ENCODE results near the gene DLAT. TPM values are rescaled to one million over a fixed set of nuclear protein-coding genes. Genes with fewer than 3 reads are reported as not detected.

Gene DLAT
- total RNA-seq, 4 donors from 2014 or later, result 33.9 to 52.0 (median 39.0) TPM

GRCh38 chr11:112049777-112050176 lies 24.6 kb downstream of the DLAT start:
- Histone ChIP-seq H3K4me1 (no peaks in the 10 kb centered on the region), H3K27ac (no peak overlapping the region), H3K9me3 (no peaks in the 10 kb centered on the region), H3K27me3 (no peaks in the 10 kb centered on the region), H3K4me3 (replicated peaks in 1 of 3) (no peak overlapping the region), H3K36me3 (peaks cover 44 to 45% of the 10 kb centered on the region in 2 donors)
- TF ChIP-seq POLR2A (IDR thresholded peaks at IDR 0.05) (no peak), CTCF (IDR thresholded peaks at IDR 0.05) (no peak)
- intact Hi-C loops (cut with DNase I), result no loop called here
- no peak for DNase-seq
- 50% methylated on average over 2 of the region's 2 CpGs for WGBS, 2 donors

GRCh38 chr11:112050721-112051120 lies 25.5 kb downstream of the DLAT start:
- Histone ChIP-seq H3K27me3 (no peaks in the 10 kb centered on the region), H3K36me3 (peaks cover 34 to 36% of the 10 kb centered on the region in 2 donors)
- no peak for TF ChIP-seq POLR2A (IDR thresholded peaks at IDR 0.05)
- TF ChIP-seq CTCF (IDR thresholded peaks at IDR 0.05), result no peak

GRCh38 chr11:112051768-112052167 lies 26.6 kb downstream of the DLAT start:
- no peak for TF ChIP-seq CTCF (IDR thresholded peaks at IDR 0.05)
- no peak for TF ChIP-seq POLR2A (IDR thresholded peaks at IDR 0.05)

More at GRCh38 chr11:112050721-112051120, 25.5 kb downstream of the DLAT start:
- H3K27ac ChIP-seq, result no peak overlapping the region
- H3K4me1 ChIP-seq, result no peaks in the 10 kb centered on the region
- DNase-seq, result no peak
- intact Hi-C loops (cut with DNase I), result no loop called here
- H3K9me3 ChIP-seq, result no peaks in the 10 kb centered on the region
- no peak overlapping the region for H3K4me3 ChIP-seq (replicated peaks in 1 of 3)
- WGBS, 2 donors, result 89 to 92% methylated on average over 3 of the region's 3 CpGs

GRCh38 chr11:112057170-112057569 lies 32.0 kb downstream of the DLAT start:
- Histone ChIP-seq H3K36me3 (peaks cover 42 to 48% of the 10 kb centered on the region in 2 donors), H3K27me3 (no peaks in the 10 kb centered on the region), H3K27ac (no peak overlapping the region), H3K4me3 (replicated peaks in 1 of 3) (no peak overlapping the region), H3K9me3 (no peaks in the 10 kb centered on the region), H3K4me1 (no peaks in the 10 kb centered on the region)
- TF ChIP-seq POLR2A (IDR thresholded peaks at IDR 0.05) (no peak), CTCF (IDR thresholded peaks at IDR 0.05) (no peak)
- DNase-seq, result no peak
- WGBS, 2 donors, result 86 to 92% methylated on average over 4 of the region's 4 CpGs
- intact Hi-C loops (cut with DNase I), result no loop called here

More at GRCh38 chr11:112051768-112052167, 26.6 kb downstream of the DLAT start:
- DNase-seq, result no peak
- H3K4me1 ChIP-seq, result no peaks in the 10 kb centered on the region
- no peaks in the 10 kb centered on the region for H3K27me3 ChIP-seq
- WGBS, 2 donors, result 91 to 94% methylated on average over 3 of the region's 3 CpGs
- H3K27ac ChIP-seq, result no peak overlapping the region
- no peaks in the 10 kb centered on the region for H3K9me3 ChIP-seq
- peaks cover 32 to 34% of the 10 kb centered on the region in 2 donors for H3K36me3 ChIP-seq
- H3K4me3 ChIP-seq (replicated peaks in 1 of 3), result no peak overlapping the region
- intact Hi-C loops (cut with DNase I), result no loop called here

GRCh38 chr11:112058103-112058502 lies 32.9 kb downstream of the DLAT start:
- Histone ChIP-seq H3K4me3 (replicated peaks in 1 of 3) (no peak overlapping the region), H3K27me3 (no peaks in the 10 kb centered on the region), H3K9me3 (no peaks in the 10 kb centered on the region), H3K4me1 (no peaks in the 10 kb centered on the region), H3K27ac (no peak overlapping the region), H3K36me3 (peaks cover 39 to 40% of the 10 kb centered on the region in 2 donors)
- no peak for TF ChIP-seq CTCF (IDR thresholded peaks at IDR 0.05)
- no peak for TF ChIP-seq POLR2A (IDR thresholded peaks at IDR 0.05)
- 80 to 89% methylated on average over 1 of the region's 1 CpG for WGBS, 2 donors
- intact Hi-C loops (cut with DNase I), result no loop called here
- DNase-seq, result no peak
